ENCODE data around the gene HSPA6. TPM values are rescaled to one million over a fixed set of nuclear protein-coding genes. Genes with fewer than 3 reads are reported as not detected.
"Not testable (repeated sequence)": the region's sequence is repeated elsewhere in the genome, so short reads cannot be mapped to it uniquely, and the experiment has no call there.

HSPA6 gene
- total RNA-seq, 1 donor = 0.45 TPM

DNA sequence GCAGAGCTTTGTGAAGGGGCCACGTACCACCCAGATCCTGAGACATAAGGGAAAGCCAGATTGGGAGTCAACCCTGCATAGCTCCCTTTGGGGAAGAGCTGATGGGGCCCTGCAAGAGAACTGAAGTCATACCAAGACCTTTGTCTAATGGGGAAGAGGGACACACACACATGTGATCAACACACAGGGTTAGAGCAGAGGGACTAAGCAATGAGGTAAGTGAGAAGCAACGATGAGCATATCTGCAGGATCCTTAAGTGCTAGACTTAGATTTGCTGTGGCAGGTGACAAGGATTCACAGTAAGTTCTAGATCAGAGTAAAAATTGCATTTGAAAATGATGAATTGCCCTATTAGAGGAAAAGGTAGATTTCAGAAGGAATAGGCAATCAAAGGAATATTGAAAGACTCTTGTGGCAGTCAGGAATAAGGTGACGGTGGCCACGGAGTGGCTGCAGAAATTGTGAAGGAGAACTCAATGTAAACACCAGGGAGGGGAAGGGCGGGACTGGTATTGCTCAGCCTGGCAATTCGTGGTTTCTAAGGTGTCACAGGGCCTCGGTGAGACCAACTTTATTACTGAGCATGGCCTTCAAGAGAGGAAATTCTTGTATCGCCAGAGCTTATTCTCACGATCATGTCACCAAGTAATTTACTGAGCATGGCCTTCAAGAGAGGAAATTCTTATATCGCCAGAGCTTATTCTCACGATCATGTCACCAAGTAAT is 20.8 kb downstream of the HSPA6 start:
- not testable (repeated sequence) for DNase-seq (ENCODE audit: low read depth)

DNA sequence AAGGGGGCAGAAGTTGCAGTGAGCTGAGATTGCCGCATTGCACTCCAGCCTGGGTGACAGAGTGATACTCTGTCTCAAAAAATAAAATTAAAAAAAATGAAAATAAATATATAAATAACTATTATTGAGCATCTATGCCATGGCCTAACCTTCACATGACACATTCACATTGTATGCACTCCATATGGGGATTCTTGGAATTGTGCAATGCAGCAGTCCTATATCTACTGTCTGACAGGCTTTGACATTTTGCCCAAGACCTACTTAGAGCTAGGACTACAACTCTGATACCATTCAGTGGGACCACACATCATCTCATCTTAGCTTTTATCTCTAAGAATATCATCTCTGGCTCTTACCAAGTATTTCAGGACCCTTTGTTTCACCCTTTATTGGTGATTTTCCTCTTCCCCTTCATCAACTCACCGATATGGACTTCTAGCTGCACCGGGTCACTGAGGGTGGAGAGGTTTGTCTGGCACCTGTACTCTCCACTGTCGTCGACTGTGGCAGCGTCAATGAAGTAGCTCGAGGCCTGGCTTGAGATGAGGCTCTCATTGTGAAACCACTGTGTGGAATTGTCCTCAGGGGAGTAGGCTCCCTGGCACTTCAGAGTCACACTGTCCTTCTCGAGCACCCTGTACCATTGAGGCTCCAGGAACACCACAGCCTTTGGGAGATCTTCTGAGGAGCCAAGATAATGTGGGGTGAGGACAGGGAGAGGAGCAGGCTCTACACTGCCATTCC is 23.8 kb downstream of the HSPA6 start:
- not testable (repeated sequence) for DNase-seq (ENCODE audit: low read depth); H3K4me3 ChIP-seq (ENCODE audit: low read depth, low read length)

More for the DNA sequence above, 20.8 kb downstream of the HSPA6 start:
- H3K4me3 ChIP-seq (ENCODE audit: low read depth, low read length) = not testable (repeated sequence)

DNA sequence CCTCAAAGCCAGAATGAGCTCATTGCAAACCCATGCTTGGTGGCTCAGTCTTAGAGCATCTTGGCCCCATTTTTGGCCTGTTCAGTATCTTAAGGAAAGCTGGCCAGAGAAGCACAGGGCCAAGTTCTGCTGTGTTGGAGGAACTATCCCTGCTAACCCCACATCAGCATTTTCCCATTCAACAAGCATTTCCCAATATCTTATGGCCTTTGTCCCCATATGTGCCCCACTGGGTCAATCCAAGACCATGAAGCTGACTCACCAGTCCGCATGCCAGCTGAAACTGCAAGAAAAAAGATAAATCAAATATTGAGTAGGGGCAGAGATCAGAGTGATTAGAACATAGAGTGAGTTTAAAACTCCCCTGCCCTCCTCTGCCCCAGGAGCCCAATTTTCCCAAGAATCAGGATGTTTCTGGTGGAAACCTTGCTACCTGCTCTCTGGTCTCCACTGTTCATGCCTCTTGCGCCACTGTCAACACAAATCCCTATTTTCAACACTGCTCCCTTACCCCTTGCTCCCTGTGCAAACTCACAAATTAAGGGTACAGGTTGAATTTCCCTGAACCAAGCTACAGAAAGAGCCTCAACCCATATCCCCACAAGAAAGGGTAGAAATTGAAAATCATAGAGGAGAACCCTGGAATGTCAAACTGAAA is 24.5 kb downstream of the HSPA6 start:
- H3K4me3 ChIP-seq (ENCODE audit: low read depth, low read length); DNase-seq (ENCODE audit: low read depth): not testable (repeated sequence)

DNA sequence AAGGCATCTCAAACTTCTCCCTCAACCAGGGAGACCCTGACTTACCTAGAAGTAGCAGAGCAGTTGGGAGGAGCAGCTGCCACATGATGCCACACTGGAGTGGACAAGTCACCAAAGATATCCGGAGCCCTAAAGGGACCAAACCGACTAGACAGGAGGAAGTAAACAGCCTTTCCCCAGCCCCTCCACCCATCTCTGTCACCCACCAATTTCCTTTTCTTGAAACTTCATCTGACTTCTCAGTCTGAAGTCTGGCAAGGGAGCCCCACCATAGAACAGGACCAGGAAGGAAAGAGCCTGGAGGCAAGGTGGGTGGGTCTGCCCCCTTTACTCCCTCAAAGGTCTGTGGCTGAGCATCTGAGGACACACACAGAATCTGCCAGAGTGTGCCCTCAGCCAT is 25.3 kb downstream of the HSPA6 start, which contains the start of gene FCGR3A:
FCGR3A (minus strand) TSS at position 167 of the 400 bp plus-strand sequence; CDS start at position 85, 82 bp downstream.
- TF ChIP-seq, protein P1, sequence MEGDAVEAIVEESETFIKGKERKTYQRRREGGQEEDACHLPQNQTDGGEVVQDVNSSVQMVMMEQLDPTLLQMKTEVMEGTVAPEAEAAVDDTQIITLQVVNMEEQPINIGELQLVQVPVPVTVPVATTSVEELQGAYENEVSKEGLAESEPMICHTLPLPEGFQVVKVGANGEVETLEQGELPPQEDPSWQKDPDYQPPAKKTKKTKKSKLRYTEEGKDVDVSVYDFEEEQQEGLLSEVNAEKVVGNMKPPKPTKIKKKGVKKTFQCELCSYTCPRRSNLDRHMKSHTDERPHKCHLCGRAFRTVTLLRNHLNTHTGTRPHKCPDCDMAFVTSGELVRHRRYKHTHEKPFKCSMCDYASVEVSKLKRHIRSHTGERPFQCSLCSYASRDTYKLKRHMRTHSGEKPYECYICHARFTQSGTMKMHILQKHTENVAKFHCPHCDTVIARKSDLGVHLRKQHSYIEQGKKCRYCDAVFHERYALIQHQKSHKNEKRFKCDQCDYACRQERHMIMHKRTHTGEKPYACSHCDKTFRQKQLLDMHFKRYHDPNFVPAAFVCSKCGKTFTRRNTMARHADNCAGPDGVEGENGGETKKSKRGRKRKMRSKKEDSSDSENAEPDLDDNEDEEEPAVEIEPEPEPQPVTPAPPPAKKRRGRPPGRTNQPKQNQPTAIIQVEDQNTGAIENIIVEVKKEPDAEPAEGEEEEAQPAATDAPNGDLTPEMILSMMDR (IDR thresholded peaks at IDR 0.05; ENCODE audit: insufficient read depth, low read length) = no peak
- no peak within 1 kb of the TSS for H3K4me3 ChIP-seq (ENCODE audit: low read depth, low read length)
- no peak for DNase-seq (ENCODE audit: low read depth)

DNA sequence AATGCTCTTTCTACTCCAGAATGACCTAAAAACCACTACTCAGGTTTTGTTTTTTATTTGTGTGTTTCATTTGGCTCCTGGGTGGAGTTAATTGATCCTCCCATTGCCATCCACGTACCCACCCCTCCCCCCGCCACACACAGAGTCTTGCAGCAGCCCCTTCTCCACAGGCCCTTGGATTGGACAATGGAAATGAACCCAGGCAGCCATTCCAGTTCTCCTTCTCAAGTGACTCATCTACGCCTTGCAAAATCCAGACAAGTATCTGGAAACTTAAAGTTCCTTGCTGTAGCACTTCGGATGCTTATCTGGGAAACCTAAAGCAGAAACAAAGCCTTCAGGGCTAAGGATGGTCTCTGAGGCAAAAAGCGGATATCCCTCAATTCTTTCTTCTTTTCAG is 26.6 kb downstream of the HSPA6 start:
- not testable (repeated sequence) for H3K4me3 ChIP-seq (ENCODE audit: low read depth, low read length); DNase-seq (ENCODE audit: low read depth)

DNA sequence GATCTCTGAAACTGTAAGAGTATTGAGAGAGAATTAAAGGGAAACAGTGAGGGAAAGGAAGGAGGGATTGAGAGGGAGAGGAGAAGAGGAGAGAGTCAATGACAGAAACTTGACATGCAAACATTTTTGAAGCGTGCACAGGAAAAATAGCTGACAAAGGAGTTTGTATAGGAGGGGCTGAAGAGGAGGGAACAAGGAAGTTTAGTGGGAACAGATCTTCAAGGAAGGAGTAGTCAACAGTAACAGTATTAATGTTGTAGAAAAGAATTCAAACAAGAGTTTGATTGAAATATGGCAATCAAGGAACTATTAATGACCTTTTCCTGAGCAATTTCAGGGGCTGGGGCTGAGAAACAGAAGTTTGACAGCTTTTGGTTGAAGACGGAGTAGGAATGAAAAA is 29.3 kb downstream of the HSPA6 start:
- not testable (repeated sequence) for H3K4me3 ChIP-seq (ENCODE audit: low read depth, low read length); DNase-seq (ENCODE audit: low read depth)

DNA sequence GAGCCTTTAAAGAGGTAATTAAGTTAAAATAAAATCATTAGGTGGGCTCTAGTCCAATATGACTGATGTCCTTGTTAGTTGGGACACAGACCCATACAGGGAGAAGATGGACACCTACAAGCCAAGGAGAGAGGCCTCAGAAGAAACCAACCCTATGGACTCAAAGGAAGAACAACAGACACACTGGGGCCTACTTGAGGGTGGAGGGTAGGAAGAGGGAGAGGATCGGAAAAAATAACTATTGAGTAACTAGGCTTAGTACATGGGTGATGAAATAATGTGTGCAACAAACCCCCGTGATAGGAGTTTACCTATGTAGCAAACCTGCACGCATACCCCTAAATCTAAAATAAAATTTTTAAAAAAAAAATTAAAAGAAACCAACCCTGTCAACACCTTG is 30.0 kb downstream of the HSPA6 start:
- not testable (repeated sequence) for DNase-seq (ENCODE audit: low read depth); H3K4me3 ChIP-seq (ENCODE audit: low read depth, low read length)

DNA sequence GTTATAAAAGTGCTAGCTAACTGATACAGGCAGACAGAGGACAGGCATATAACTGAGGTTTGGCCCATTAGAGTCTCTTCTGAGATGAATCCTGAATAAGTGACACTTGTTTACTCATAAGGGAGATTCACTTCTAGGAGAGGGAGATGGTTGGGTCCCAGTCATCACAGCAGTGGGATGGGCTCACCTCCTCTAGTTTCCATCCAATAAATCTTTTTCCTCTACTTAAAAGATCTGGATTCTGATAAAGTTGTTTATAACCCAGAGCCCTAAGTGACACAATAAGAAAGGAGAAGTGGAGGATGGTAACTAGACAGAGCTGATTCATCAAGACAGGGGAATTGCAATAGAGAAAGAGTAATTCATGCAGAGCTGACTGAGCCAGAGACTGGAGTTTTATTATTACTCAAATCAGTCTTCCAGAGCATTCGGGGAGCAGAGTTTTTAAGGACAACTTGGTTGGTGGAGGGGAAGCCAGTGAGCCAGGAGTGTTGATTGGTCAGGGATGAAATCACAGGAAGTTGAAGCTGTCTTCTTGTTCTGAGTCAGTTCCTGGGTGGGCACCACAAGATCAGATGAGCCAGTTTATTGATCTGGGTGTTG is 30.6 kb downstream of the HSPA6 start:
- H3K4me3 ChIP-seq (ENCODE audit: low read depth, low read length); DNase-seq (ENCODE audit: low read depth): not testable (repeated sequence)

DNA sequence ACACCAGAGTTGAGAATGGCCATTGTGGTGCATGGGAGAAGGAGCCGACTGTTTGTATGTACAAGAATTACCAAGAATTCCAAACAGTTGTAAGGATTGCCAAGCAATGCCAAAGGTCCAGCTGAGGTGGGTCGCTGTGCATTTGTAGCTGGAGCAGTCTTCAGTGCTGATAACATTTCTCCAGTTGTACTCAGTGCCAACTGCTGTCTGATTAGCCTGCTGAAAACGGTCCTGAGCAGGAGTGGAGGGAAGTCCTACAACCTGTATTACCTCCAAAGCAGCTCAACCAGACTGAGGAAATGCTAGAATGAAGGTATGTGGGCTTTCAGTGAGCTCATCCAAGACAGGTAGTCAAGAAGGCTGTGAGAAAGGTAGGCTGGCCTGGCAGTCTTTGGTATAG is 31.8 kb downstream of the HSPA6 start:
- not testable (repeated sequence) for DNase-seq (ENCODE audit: low read depth)

DNA sequence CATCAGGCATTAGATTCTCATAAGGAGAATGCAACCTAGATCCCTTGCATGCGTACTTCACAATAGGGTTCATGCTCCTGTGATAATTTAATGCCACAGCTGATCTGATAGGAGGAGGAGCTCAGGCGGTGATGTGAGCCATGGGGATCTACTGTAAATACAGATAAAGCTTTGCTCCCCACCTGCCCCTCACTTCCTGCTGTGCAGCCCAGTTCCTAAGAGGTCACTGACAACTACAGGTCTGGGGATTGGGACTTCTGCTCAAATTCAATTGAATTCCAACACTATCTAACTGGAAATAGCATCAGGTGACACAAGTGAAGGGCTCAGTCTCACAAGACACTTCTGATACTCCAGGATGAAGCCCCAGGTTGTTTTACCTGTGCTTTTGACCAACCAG is 32.6 kb downstream of the HSPA6 start:
- not testable (repeated sequence) for DNase-seq (ENCODE audit: low read depth); H3K4me3 ChIP-seq (ENCODE audit: low read depth, low read length)

More for the DNA sequence above, 31.8 kb downstream of the HSPA6 start:
- H3K4me3 ChIP-seq (ENCODE audit: low read depth, low read length) = not testable (repeated sequence)

DNA sequence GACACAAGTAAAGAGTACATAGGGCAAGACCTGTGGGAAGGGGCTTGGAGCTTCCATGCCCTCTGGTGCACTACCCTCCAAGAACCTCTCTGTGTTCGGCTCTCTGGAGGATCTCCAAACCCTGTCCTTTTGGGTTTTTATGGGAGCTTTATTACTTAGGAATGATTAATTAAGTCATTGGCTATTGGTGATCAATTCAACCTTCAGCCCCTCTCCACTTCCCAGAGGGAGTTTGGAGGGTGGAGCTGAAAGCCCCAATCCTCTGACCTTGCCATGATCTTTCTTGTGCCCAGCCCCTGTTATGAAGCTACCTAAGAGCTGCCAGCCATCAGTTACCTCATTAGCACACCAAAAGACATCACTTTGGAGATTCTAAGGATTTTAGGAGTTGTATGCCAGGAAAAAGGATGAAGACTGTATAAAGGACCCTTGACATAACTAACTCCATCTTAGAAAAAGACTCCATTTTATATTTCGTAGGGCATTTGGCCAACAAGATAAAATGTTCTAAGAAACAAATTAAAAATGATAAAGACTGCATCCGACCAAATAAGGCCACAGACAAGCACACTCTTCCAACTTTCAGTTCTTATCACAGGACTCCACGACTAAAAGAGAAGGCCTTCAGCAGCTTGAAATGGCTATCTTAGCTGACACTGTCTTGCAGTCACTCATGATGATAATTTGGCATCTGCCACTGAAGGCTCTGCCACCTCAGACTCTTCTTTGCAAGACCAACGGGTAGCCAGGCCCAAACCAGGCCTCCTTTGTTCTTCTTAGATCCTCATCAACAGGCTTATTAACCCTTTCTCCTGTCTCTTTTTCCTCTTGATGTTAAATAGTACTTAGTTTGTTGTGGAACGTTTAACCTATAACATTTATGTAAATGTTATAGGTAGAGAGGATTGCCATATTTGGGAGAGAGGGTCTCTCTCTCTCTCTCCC is 33.4 kb downstream of the HSPA6 start:
- not testable (repeated sequence) for DNase-seq (ENCODE audit: low read depth); H3K4me3 ChIP-seq (ENCODE audit: low read depth, low read length)
